Mononuclear cell (primary cell): ENCODE data around the gene KRTAP4-16. TPM values are rescaled to one million over a fixed set of nuclear protein-coding genes. Genes with fewer than 3 reads are reported as not detected.
"Not testable (repeated sequence)": the region's sequence is repeated elsewhere in the genome, so short reads cannot be mapped to it uniquely, and the experiment has no call there.

Source experiments
- H3K27me3 ChIP-seq: 2 replicates; pipeline ENCODE4 v1.6.0; 2011; ENCODE audit warnings: low read length, control low read depth; ENCODE audit not compliant: insufficient read depth
- H3K4me1 ChIP-seq: 2 replicates; pipeline ENCODE4 v1.5.1; 2011; ENCODE audit warnings: mild to moderate bottlenecking, low read length, control low read depth; ENCODE audit not compliant: insufficient read depth
- H3K4me3 ChIP-seq: 2 replicates; pipeline ENCODE4 v1.5.1; 2011; ENCODE audit warnings: mild to moderate bottlenecking, low read length, moderate library complexity
- H3K9me3 ChIP-seq: 2 replicates; pipeline ENCODE4 v1.5.1; 2011; ENCODE audit warnings: low read depth, mild to moderate bottlenecking, control low read depth, low read length
- total RNA-seq: library from RNA; depleted of rRNA; stranded (reverse); fragments of >200 nt; gene quantifications from one replicate; pipeline ENCODE4 v1.2.3, GENCODE V29; 2012

Gene KRTAP4-16
- not detected for total RNA-seq

- no peaks in the 10 kb centered on the region for H3K4me1 ChIP-seq
- no peaks in the 10 kb centered on the region for H3K27me3 ChIP-seq
- no peaks in the 10 kb centered on the region for H3K9me3 ChIP-seq
- no peak within 1 kb of the TSS for H3K4me3 ChIP-seq
These were observed at the start of gene KRTAP4-16 for GRCh38 chr17:41101586-41102259. Gene KRTAP4-16, minus strand, starts transcription at chr17:41102209. Its CDS starts 0 bp downstream, at chr17:41102209.

GRCh38 chr17:41151525-41151924 is 49.5 kb upstream of the KRTAP4-16 start:
- Histone ChIP-seq H3K4me1 (no peaks in the 10 kb centered on the region), H3K27me3 (peaks cover 9% of the 10 kb centered on the region), H3K9me3 (no peaks in the 10 kb centered on the region), H3K4me3 (no peak overlapping the region)

GRCh38 chr17:41150026-41150425 is 48.0 kb upstream of the KRTAP4-16 start:
- H3K9me3 ChIP-seq = no peaks in the 10 kb centered on the region
- no peak overlapping the region for H3K4me3 ChIP-seq
- H3K27me3 ChIP-seq = no peaks in the 10 kb centered on the region
- no peaks in the 10 kb centered on the region for H3K4me1 ChIP-seq

- no peaks in the 10 kb centered on the region for H3K9me3 ChIP-seq
- no peak within 1 kb of the TSS for H3K4me3 ChIP-seq
- no peaks in the 10 kb centered on the region for H3K27me3 ChIP-seq
- no peaks in the 10 kb centered on the region for H3K4me1 ChIP-seq
These were observed 47.6 kb upstream of the KRTAP4-16 start, which contains the start of gene KRTAP4-5 for GRCh38 chr17:41149652-41149985. Gene KRTAP4-5, minus strand, starts transcription at chr17:41149825. Its CDS starts 58 bp downstream, at chr17:41149767.

GRCh38 chr17:41148971-41149651 is 47.1 kb upstream of the KRTAP4-16 start:
- H3K9me3 ChIP-seq, H3K4me3 ChIP-seq, H3K27me3 ChIP-seq, H3K4me1 ChIP-seq: not testable (repeated sequence)

- Histone ChIP-seq H3K4me3 (no peak overlapping the region), H3K4me1 (no peaks in the 10 kb centered on the region), H3K9me3 (no peaks in the 10 kb centered on the region), H3K27me3 (no peaks in the 10 kb centered on the region)
These were observed 45.7 kb upstream of the KRTAP4-16 start for GRCh38 chr17:41147531-41148204.

- Histone ChIP-seq H3K9me3 (no peaks in the 10 kb centered on the region), H3K27me3 (no peaks in the 10 kb centered on the region), H3K4me3 (no peak overlapping the region), H3K4me1 (no peaks in the 10 kb centered on the region)
These were observed 43.3 kb upstream of the KRTAP4-16 start for GRCh38 chr17:41145261-41145660.

- Histone ChIP-seq H3K4me3 (no peak overlapping the region), H3K27me3 (no peaks in the 10 kb centered on the region), H3K9me3 (no peaks in the 10 kb centered on the region), H3K4me1 (no peaks in the 10 kb centered on the region)
These were observed 42.8 kb upstream of the KRTAP4-16 start for GRCh38 chr17:41144846-41145245.

GRCh38 chr17:41141361-41141760 is 39.4 kb upstream of the KRTAP4-16 start:
- H3K4me1 ChIP-seq = no peaks in the 10 kb centered on the region
- no peaks in the 10 kb centered on the region for H3K9me3 ChIP-seq
- H3K27me3 ChIP-seq = no peaks in the 10 kb centered on the region
- H3K4me3 ChIP-seq = no peak overlapping the region

GRCh38 chr17:41140360-41141131 is 38.5 kb upstream of the KRTAP4-16 start, which contains the start of gene KRTAP4-6:
Gene KRTAP4-6, minus strand, starts transcription at chr17:41140544. Its CDS starts 57 bp downstream, at chr17:41140487.
- Histone ChIP-seq H3K4me1 (no peaks in the 10 kb centered on the region), H3K27me3 (no peaks in the 10 kb centered on the region), H3K9me3 (no peaks in the 10 kb centered on the region), H3K4me3 (no peak within 1 kb of the TSS)

GRCh38 chr17:41139865-41140264 is 37.9 kb upstream of the KRTAP4-16 start:
- H3K4me1 ChIP-seq, H3K4me3 ChIP-seq, H3K9me3 ChIP-seq, H3K27me3 ChIP-seq: not testable (repeated sequence)

GRCh38 chr17:41133880-41134735 is 32.1 kb upstream of the KRTAP4-16 start:
- Histone ChIP-seq H3K4me1 (no peaks in the 10 kb centered on the region), H3K27me3 (no peaks in the 10 kb centered on the region), H3K9me3 (no peaks in the 10 kb centered on the region), H3K4me3 (no peak overlapping the region)

GRCh38 chr17:41131979-41132378 is 30.0 kb upstream of the KRTAP4-16 start:
- H3K9me3 ChIP-seq = no peaks in the 10 kb centered on the region
- H3K4me3 ChIP-seq = no peak overlapping the region
- no peaks in the 10 kb centered on the region for H3K27me3 ChIP-seq
- no peaks in the 10 kb centered on the region for H3K4me1 ChIP-seq

GRCh38 chr17:41127371-41127770 is 25.4 kb upstream of the KRTAP4-16 start:
- H3K4me1 ChIP-seq = peaks cover 6% of the 10 kb centered on the region
- no peaks in the 10 kb centered on the region for H3K9me3 ChIP-seq
- no peak overlapping the region for H3K4me3 ChIP-seq
- no peaks in the 10 kb centered on the region for H3K27me3 ChIP-seq
